ENCODE data around the gene SUSD3.

DNA sequence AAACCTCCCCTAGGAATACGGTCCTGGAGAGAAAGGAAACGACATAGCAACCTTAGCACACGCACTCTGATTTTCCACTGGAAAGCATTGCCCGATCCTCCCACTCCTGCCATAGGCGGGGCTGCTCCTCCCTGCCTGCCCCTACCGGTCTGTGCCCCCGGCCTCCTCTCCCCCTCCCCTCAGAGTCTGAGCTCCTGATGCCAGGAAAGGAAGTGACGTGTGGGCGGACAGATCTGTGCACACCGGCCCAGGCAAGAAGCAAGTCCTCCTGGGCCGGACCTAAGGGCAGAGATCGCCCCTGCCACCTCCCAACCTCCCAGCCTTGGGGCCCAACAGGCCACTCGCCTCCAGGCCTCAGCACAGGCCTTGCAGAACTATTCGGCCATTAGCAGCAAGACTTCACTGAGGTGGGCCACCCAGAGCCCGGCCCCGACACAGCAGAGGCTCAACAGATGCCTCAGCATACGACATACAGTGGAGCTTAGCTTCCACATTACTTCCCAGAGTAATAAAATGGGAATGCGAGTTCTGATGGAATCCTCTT lies 68.4 kb downstream of the SUSD3 start:
- TF ChIP-seq, protein P1, sequence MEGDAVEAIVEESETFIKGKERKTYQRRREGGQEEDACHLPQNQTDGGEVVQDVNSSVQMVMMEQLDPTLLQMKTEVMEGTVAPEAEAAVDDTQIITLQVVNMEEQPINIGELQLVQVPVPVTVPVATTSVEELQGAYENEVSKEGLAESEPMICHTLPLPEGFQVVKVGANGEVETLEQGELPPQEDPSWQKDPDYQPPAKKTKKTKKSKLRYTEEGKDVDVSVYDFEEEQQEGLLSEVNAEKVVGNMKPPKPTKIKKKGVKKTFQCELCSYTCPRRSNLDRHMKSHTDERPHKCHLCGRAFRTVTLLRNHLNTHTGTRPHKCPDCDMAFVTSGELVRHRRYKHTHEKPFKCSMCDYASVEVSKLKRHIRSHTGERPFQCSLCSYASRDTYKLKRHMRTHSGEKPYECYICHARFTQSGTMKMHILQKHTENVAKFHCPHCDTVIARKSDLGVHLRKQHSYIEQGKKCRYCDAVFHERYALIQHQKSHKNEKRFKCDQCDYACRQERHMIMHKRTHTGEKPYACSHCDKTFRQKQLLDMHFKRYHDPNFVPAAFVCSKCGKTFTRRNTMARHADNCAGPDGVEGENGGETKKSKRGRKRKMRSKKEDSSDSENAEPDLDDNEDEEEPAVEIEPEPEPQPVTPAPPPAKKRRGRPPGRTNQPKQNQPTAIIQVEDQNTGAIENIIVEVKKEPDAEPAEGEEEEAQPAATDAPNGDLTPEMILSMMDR (IDR thresholded peaks at IDR 0.05; ENCODE audit: low read depth, low read length, poor library complexity, severe bottlenecking), result no peak
- no peak for TF ChIP-seq EZH2phosphoT487 (IDR thresholded peaks at IDR 0.05; ENCODE audit: borderline replicate concordance, low read length)
